Glomerular visceral epithelial cell (primary cell): ENCODE data around the gene HIPK1.
"Not testable (repeated sequence)": the region's sequence is repeated elsewhere in the genome, so short reads cannot be mapped to it uniquely, and the experiment has no call there.

ENCODE experiments used
- DNase-seq: peaks from one replicate; pipeline ENCODE4 v3.0.0-alpha.2; 2016; ENCODE audit errors: extremely low spot score

The HIPK1 gene

DNA sequence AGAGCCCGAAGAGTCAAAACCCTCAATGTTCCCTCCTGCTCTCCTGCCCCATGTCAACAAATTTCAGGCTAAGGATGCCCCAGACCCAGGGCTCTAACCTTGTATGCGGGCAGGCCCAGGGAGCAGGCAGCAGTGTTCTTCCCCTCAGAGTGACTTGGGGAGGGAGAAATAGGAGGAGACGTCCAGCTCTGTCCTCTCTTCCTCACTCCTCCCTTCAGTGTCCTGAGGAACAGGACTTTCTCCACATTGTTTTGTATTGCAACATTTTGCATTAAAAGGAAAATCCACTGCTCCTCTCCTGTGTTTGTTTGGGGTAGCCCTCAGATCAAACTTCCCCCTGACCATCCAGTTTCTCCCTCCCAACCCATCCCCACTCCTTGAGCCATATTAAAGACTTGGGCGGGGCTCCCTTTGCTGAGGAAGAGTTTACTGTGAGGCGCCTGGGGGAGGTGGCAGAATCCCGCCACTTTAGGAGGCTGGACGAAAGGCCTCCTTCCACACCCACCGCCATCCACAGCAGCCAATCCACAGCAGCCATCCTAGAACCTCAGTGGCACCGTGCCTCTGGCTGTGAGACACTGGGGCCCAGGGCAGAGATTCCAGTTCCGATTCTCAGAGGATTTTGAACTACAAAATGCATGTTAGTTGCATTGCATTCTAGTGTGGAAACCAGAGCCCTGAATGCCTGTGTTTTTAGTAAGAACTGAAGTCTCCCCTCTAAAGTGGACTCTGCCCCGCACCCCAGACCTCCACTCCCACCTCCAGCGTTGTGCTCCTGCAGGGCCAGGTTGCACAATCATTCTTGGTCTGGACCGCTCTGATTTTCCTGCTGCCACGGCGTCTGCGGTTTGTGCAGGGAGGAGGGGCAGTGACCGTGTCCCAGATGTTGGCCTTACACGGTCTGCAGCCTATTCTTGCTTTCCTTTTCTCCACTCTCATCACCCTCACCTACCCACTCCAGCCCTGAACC, 53.1 kb downstream of the HIPK1 start:
- DNase-seq: peak; percentile 75

DNA sequence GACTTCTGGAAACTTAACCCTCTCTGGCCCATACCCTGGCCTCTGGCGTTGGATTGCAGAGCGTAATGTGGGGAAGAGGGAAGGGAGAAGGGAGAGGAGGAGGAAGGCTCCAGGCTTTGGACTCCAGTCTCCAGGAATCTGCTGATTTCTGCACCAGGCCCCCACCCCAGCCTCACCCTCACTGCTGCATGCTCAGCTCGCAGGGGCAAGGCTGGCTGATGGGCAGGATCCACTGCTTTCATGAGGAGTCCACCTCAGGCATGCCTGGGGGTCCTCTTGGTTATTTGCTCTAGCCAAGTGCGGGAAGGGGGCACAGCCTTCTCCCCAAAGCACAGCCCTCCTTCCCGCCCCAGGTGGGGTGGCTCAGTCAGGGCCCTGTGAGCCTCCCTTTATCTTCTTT, 53.8 kb downstream of the HIPK1 start:
- DNase-seq: no peak

DNA sequence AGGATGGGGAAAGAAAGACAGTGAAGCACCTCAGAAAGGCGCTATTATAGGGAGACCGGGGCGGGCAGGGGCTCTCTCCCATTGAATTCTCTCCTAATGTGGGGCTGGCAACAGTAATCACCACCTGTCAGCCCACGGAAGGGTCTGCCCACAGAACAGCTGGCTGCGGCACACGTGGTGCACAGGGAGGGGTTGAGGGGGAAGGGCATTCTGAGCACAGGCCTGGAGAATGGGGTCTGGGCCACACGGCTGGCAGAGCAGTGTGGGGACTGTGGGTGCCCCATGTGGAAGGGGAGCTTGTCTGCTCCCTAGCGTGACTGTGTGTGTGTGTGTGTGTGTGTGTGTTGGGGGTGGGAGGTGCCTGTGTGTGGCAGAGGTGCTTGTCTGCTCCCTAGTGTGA, 54.3 kb downstream of the HIPK1 start:
- no peak for DNase-seq

DNA sequence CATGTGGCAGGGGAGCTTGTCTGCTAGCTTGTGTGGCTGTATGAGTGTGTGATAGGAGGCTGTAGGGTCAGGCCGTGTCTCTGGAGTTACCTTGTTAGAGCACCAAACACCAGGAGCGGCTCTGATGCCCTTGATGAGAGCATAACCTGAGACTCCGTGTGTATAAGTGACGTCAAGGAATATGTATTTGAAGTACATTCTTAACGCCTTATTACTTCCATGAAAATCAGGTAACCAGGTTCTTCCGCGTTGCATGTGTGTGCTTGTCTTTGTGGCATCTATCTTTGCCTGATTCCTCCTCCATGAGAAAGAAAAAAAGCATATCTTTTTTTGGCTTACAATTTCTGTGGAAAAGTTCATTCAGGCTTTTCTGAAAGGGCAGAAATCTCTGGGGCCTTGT, 54.7 kb downstream of the HIPK1 start:
- no peak for DNase-seq

DNA sequence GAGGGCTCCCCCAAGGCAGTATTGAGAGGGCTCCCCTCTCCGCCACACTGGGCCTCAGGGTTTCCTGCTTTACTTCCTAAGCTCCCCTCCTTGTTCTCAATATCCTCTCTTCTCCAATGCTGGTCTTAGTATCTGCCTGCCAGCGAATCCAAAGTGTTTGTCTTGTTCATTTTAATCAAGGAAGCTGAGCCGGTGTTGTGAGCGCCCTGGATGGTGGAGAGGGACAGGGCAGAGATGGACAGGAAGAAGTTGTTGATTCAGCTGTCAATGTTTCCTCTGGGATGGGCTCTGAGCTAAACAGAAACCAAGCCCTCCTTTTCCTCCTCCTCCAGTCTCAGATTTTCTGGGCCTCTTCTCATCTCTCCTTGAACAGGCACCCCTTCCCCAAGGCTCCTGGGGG, 55.6 kb downstream of the HIPK1 start:
- no peak for DNase-seq

DNA sequence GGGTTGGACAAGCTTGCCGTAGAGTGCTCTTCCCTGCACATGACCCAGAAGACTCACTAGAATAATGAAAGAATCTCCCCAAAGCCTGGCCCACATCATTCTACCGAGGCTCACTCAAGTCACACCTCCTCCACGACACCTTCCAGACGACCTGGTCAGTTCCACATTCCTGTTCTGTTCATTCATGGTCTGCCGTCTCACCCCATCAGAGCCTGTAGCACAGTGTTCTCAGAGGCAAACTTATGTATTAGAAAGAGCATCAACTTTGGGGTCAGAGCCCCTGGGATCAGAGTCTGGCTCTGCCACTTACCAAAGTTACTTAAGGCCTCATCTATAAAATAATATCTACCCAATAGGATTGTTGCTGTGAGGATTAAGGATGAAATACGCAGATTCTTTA, 57.7 kb downstream of the HIPK1 start:
- DNase-seq: no peak

DNA sequence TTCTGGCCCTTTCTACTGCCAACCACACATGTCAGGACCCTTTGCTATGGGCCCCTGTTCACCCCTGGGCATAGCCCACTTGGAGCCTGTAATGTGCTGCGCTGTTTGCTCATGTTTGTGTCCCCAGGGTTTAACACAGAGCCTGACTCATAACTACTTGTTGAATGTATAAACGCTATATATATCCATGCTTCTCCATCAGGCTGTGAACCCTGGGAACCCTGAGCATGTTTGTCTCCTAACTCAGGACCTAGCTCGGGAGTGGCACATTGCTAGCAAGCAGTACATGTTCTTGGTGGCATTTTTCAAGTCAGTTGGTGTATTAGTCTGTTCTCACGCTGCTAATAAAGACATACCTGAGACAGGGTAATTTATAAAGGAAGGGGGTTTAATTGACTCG, 58.1 kb downstream of the HIPK1 start:
- DNase-seq: no peak

DNA sequence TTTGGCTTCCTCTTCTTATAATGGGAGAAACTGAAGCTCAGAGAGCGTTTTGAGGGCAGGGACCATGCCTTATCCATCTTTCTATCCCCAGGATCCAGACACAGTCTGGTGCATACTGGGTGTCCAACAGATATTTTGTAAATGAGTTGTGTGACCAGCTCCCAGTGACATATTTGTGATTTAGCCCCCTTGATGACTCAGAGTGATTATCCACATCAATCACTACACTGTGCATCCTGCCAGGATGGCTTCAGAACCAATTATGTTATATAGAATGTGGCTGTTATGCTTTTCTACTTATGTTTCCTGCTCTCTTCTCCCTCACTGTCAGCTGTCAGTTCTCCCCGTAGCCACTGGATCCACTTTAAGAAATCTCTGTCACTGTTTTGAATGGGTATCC, 61.4 kb downstream of the HIPK1 start:
- no peak for DNase-seq

DNA sequence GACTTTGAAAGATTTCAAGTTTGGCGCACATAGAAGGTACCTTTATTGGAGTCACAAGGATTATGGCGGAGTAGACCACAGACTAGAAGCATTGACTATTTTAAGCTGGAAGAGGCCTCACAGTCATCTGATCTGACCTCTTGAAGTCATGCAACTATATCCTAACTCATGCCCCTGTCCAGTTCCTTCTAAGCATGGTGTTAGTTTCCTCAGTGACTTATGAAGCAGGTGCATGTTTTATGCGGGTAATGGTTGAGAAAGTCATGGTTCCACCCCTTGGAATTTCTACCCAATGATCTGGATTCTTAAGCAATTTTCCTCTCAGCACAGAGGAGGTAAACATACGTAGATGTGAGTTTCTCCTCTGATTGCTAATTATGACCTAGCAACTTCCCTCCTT, 61.8 kb downstream of the HIPK1 start:
- DNase-seq: no peak

DNA sequence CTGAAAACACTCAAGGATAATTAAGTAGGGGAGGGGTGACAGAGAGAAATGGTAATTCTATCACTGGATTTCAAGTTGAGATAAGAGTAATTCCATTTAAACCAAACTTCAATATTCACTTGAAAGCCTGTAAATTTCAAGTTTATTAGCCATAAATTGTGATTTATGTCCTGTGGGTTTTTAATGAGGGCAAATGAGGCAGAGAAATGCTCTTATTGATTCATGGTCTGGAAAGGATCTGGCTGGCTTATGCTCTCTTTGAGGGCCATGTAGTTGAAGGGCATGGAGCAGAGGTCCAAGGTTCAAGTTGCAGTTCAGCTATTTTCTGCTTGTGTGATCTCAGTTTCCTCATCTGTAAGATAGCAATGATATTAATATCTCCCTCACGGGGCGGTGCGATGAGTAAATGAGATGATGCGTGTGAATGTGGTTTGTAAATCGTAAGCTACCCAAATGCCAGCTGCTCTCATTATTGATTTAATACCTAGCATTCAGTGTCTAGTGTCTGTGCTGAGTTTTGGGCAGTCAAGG, 62.4 kb downstream of the HIPK1 start:
- DNase-seq: no peak

DNA sequence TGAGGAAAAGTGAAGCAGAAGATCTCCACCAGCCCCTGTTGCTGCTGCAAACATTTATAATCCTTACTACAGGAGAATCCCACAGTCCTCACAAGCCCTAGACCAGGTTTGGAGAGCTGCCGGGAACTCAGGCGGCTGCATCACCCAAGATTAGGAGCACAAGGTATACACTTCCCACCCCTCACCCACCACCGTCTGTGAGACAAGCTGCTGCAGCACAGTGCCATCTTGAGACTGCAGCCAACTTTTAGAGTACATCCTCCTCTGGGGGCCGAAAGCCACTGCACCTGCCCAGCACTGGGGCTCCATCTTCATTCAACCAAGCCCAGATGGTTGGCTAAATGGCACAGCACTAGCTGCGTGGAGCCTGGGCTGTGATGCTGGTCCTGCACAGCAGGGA, 63.9 kb downstream of the HIPK1 start:
- DNase-seq: no peak

DNA sequence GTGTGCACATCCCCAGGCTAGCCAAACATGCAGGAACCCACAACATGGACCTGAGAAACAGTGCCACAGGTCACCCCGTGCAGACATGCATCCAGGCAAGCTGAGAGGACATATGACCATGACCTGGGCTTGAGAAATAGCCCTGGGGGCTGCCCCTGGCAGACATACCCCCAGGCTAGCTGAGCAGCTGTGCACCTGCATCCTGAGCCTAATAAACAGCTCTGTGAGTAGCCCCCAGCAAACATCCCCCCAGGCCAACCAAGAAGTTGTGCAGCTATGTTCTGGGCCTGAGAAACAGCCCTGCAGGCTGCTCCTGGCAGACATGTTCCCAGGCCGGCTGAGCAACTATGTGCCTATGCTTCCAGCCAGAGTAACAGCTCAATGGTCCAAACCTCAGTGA, 64.6 kb downstream of the HIPK1 start:
- no peak for DNase-seq

DNA sequence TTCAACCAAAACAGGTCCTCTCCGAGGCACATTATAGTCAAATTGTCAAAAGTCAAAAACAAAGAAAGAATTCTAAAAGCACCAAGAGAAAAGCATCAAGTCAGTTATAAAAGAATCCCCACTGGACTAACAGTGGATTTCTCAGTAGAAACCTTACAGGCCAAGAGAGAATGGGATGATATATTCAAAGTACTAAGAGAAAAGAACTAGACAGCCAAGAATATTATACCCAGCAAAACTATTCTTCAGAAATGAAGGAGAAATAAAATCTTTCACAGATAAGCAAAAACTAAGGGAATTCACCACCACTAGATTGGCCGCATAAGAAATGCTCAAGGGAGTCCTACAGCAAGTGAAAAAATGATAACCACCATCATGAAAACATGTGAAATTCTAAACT, 66.3 kb downstream of the HIPK1 start:
- no peak for DNase-seq

DNA sequence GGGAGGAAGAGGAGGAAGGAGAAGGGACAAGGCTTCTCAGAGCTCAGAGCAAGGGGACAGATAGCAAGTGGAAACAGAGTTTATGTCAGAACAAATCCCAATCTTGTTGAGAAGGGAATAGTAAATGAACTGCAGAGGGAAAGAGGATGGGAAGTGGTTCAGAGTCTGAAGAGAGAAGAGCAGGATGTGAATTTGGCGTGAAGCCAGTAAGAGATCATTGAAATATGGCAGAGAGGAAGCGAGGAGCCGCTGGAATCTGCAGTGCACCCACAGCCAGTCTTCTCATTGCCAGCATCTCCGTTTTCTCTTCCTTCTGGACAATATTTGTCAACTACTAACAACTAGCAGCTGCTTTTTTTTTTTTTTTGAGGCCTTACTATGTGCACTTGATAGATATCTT, 69.2 kb downstream of the HIPK1 start:
- DNase-seq: no peak

DNA sequence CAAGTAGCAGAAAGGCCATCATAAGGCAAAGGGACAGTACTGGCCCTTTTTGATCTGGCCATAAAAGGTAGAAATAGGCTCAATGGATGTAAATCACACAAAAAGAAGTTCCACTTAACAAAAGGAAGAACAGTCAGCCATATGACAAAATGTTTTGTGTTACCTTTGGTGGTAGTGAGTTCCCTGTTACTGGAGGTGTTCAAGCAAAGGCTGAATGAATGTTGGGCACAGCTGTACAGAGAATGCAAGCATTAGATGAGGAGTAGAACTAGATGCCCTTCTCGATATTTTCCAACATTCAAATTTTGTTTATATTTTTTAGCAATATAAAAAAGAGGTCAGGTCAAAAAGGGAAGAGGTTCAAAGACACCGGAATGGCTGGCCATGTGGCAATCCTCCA, 70.1 kb downstream of the HIPK1 start:
- DNase-seq: no peak

DNA sequence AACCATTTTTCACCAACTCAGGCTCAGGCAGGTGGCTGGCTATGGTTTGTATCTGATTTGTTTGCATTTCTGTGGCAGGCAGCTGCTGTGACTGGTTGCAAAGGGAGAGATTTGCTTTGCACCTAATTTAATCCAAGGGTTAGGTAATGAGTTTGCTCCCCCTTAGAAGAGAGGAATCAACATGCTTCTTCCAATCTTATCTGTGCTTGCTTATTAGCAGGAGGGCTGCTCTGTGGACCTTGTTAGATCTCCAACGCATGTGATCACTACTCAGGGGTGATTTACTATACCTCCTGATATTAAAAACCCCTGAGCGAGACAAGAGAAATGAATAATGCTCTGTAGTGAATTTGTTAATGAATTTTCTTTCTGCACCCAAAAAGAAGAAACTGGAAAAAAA, 70.7 kb downstream of the HIPK1 start:
- DNase-seq: no peak

DNA sequence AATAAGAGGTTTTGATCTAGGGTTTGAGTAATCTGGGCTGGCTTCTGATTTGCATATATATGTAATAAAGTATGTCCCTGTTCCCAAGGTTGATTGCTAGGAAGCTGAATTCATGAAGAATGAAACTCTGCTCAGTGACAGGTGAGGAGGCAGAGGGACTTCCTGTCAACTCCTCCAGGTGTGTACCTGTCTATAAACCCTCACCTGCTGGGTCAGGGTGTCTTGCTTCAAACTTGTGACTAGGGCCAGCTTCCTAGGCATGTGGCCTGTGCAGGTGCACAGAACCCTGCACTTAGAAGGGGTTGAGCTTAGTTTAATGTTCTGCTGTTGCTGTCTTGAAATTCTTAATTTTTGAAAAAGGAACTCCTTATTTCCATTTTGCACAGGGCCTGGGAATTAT, 71.3 kb downstream of the HIPK1 start:
- DNase-seq: no peak

DNA sequence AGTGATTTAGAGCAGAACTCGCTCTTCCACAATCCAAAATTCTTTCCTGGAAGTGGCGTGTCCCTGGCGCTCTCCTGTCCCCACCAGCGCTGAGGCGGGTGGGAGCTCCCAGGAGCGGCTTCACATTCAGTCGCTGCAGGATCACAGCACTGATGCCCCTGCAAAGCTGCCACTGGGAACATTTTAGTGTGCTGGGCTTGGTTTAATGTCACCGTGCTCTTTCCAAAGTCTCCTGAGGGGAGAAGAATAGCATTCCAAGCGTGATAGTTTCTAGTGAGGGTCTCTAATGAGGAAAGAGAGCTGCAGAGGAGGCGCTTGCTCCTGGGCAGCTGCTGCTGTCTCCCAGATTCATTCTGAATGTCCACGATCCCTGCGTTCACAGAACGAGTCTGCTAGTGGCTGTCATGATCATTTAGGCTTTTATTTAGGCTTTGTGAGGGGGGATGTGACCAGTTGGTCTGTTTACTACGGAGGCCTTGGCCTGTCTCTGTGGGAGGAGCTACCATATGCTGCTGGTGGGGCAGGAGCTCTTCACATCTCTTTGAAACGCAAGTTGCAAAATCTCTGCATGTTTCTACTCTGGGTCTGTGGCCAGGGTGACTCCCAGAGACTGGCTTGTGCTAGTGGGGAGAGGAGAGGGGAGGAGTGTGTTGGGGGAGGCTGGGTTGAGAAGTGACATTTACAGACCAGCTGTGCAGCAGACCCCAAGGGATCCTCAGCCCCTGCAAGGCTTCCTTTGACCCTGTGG, 73.5 kb downstream of the HIPK1 start:
- no peak for DNase-seq

DNA sequence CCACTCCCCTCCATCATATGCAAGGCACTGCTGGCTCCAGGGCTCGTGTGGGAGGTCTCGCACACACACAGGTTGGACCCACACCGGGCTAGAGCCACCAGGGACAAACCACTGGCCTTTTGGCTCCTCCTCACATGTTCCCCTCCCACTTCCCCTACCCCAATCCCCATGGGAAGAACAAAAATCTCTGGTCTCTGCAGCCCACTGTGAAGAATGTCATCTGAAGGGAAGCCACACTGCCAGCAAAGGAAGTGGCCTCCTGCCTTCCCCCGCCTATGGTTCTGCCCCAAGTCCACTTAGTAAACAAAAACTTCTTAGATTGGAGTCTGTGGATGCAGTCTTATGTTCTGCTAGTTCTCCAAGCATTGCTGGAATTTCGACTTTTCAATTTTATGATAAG, 74.3 kb downstream of the HIPK1 start:
- DNase-seq: no peak

DNA sequence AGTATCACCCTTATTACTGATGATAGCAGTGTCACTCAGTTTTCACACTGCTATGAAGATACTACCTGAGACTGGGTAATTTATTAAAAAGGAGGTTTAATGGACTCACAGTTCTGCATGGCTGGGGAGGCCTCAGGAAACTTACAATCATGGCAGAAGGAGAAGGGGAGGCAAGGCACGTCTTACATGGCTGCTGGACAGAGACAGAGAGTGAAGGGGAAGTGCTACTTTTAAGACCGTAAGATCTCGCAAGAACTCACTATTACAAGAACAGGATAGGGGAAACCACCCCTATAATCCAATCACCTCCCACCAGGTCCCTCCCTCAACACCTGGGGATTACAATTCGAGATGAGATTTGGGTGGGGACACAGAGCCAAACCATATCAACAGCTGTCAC, 77.7 kb downstream of the HIPK1 start:
- not testable (repeated sequence) for DNase-seq

DNA sequence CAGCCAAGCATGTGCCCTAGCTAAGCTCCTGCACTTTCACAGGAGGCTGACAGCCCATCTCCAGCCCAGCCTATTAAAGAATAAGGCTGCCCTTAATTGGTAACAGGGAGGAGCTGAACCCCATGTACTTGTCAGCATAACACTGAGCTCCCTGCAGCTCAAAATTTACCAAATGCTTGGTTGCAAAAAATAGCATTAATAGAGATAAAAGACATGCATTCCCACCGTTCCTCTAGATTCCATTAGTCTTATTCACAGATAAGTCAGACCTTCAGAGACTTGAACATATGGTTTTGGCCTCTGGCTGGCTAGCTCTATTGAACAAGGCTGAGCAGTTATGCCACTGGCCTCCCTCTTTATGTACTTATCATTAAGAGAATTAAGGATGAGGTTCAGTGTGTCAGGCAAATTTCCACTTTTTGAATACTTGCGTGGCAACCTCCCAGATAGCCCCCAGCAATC, 79.4 kb downstream of the HIPK1 start:
- no peak for DNase-seq

DNA sequence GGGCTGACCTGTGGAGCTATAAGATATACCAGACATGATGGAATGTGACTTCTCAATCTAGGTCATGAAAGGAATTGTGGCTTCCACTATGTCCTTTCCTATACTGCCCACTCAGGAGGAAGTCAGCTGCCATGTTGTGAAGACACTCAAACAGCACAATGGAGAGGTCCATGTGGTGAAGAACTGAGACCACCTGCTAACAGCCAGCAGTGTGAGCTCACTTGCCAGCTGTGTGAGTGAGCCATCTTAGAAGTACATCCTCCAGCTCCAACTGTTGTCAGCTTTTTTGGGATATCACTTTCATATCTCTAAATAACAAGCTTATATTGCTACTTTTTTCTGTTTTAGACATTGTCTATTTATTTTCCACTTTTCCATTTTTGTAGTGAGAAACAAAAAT, 79.9 kb downstream of the HIPK1 start:
- no peak for DNase-seq

DNA sequence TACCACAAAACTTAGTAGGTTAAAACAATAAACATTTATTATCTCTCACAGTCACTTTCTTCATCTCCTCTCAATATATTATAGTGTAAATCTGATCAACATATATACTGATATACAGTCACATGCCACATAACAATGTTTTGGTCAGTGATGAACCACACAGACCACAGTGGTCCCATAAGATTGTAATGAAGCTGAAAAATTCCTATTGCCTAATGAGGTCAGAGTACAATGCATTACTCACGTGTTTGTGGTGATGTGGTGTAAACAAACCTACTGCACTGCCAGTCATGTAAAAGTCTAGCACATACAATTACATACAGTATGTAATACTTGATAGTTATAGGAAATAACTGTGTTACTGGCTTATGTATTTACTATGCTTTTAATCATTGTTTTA, 80.3 kb downstream of the HIPK1 start:
- DNase-seq: no peak
